ENCODE measurements around the gene ZNF311.
"Not testable (repeated sequence)": the region's sequence is repeated elsewhere in the genome, so short reads cannot be mapped to it uniquely, and the experiment has no call there.

Gene ZNF311

DNA sequence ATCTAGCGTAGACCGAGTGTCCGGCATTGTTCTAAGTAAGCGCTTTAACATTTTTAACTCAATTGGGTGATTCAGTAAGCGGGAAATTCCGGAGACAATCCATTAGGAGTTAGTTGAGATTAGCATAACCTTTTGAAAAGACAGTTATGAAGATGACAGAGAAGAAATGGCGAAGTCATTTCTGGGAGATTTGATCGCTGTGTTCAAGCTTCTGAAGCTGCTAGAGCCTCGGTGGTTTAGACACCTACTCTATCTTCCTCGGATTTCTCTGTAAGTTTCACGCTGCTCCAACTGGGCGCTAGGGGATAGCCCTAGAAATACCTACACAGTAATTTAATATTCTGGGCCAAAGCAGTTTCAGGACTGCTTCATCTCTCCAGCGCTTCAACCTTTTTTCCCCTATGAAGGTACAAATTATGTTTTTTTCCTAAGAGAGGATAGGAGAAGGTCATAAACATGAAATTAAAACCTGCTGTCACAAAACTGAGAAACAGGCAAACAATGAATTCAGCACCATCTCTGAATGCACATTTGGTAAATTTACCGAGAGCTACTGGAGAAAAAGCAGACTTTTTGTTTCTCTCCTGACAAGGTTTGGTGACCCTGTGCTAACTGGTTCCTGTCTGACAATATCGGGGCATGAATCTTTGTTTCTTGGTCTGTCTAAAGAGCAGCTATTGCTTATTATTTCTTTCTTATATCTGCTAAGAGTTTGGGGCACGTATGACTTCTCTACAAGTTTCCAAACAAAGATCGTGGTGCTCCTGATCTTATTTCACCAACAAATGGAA is 22.4 kb downstream of the ZNF311 start:
- no peak for DNase-seq

DNA sequence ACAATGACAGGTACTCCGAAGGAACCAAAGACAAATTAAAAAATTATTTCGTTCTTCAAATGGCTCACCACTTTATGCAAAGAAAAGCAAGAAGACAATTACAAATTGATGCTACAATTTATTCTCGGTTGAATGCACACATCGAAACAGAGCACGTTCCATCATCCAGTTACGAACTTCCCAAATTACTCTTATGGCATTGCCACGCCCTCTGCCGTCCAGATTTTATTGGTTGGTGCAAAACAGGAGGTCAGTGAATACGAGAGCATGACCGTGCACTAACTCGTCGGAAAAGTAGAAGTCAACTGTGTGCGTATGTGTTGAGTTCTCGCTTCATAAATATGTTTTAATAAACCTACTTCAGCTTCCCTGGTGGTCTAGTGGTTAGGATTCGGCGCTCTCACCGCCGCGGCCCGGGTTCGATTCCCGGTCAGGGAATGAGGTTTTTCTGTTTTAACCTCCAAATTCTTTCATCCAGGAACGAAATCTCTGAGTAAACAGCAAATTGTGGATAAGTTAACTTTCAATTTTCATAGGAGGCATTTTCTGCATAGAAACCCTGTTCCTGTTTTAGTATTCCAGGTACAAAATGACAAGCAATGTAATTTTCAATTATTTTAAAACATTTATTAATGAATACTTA is 23.2 kb downstream of the ZNF311 start:
- DNase-seq = peak; percentile 78

DNA sequence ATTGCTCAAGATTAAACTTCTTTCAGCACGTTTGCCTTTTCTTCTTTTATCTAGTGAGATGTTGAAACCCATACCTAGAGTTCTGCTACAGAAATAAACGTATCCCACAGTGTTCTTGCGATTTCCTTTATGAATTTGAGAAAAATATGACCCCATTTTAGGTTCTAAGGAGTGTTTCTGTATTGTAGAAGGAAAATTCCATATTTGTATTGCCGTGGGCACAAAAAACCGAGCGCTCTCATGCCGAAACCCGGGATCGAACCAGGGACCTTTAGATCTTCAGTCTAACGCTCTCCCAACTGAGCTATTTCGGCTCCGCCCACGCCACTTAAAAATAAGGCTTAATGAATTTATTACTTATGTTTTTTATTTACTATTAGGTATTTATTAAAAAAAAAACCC is 23.7 kb downstream of the ZNF311 start:
- peak; percentile 75 for DNase-seq

DNA sequence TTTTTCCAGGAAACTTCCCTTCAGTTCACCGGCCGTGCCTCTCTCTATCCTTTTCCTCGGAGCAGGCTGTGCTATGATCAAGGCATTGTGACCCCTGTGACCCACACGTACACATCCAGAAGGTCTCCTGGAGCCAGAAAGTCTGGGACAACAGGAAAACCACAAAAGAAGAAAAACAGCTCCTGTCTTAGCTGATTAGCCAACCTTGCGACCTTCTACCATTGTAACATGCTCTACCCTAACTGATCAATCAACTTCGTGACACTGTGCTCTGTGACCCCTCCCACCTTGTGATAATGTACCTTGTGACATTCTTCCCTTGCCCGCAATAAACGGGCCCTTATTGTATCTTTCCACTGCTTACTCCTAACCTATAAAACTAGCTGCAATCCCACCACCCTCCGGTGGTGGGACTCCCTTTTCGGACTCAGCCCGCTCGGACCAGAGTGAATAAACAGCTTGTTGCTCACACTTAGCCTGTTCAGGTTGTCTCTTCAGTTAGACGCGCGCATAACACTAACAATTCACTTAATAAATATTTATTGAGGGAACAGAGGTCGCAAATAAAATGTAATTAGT is 24.2 kb downstream of the ZNF311 start:
- peak; percentile 22 for DNase-seq

DNA sequence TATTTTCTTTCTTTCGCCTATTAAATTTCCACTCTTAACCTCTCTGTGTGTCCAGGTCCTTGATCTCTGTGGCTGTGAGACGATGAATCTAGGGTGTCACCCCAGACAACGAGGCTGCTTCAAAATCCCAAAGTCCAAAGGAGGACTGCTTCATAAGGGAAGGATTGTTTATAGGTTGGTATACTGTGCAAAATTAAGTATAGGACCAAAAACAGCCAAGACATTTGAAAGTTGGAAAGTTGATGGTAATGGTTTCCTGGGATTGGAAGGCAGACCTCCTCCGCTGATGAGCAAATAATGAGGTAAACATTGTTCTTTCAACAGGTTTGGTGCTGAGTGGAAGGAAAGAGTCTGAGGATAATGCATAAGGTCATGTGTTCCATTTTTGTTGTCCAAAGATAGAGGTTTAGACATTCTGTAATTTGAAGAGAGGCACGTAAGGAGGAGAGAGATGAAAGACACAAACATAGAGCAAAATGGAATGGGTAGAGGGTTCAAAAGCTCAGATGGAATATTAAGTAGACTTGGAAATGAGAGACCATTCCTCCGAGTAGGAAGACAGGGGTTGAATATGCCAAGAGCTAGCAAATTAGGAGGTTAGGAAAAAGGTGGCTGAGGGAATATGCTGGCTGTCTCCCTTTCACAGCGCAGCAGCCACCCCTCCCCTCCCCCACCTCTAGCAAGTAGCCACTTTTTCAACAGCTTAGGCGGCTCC is 24.8 kb downstream of the ZNF311 start:
- no peak for DNase-seq

DNA sequence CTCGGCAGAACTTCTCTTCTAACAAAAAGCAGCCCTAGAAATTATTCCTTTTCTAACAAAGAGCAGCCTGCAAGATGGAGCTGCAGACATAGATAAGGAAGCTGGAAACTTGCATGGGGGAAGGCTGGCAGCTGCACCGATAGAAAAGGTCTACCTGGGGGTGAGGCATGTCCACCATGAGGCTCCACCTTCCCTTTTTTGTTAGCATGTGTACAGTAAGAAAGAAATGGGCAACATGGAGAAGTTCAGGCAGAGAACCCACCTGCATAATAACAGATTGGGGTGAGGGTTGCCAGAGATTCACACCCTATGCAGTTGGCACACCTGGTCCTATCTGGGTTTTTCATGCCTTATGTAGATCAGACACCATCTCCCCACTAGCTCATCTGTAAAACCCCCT is 25.4 kb downstream of the ZNF311 start:
- no peak for DNase-seq

DNA sequence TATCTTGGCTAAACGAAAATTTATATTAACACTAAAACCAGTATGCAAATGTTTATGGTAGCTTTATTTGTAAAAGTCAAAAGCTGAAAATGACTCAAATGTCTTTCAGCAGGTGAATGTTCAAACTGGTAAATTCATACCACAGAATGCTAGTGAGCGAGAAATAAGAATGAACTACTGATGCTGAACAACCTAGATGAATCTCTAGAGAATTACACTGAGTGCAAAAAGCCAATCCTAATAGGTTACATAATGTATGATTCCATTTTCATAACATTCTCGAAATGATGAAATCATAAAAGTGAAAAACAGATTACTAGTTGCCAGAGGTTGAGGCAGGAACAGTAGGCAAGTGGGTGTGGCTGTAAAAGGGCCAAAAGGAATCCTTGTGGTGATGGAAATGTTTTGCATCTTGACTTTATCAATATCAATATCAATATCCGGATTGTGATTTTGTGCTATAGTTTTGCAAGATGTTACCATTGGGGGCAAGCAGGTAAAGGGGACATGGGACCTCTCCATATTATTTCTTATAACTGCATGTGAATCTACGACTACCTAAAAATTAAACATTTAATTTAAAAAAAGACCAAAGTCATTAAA is 26.1 kb downstream of the ZNF311 start:
- no peak for DNase-seq

DNA sequence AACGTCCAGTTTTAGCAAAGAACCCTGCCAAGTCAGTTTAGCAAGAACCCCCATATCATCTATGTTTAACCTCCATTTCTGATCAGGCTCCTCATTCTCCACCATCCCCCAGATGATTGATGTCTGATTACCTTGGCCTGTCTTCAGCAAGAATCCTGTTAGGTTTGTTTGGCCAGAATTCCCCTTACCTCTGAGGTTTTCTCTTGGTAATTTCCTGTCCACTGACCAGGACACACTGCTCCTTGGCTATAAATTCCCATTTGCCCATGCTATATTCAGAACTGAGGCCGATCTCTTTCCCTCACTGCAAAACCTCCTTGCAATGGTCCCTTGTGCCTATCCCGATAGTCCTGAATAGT is 27.0 kb downstream of the ZNF311 start:
- DNase-seq = no peak

DNA sequence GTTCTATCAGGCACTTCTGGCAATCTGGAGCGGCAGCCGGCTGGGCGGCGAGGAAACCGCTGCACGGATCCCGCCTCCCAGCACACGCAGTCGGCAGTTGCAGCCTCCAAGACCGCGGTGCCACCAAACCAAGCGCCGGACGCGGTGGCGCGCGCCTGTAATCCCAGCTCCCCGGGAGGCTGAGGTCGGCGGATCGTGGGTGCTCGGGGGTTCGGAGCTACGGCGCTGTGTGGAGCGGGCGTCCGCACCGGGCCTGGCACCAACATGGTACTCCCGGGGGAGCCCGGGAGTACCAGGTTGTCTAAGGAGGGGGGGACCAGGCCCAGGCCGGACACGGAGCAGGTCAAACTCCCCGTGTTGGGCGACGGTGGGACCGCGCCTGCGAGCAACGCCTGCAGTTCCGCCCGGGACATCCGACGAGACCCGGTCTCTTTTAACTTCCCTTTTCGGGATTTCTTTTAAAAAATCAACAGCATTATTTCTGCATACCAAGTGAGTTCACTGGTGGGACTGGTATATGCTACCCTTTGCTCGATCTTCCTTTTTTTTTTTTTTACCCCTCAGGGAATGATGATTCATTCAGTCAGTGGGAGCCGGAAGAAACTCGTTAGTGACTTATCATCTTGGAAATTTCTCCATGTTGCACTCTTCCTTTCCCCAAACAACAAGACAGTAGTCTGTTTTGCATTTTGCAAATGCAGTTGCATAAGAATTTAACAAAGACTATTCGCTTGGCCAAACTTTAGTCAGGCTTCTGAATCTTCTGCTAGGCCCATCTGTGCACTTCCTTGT is 27.6 kb downstream of the ZNF311 start:
- DNase-seq = no peak

DNA sequence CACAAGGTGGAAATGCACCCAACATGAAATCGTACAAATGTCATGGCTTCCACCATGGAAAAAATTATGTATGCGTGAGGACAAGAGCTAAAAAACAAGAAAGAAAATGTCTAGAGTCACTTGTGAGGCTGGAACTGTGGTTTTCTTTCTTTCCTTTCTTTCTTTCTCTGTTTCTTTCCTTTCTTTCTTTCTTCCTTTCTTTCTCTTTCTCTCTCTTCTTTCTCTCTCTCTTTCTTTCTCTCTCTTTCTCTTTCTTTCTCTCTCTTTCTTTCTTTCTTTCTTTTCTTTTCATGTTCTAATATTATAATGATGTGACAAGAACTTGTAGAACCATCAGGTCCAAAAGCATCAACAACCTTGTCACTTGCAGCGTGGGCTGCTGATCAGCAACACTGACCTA is 28.4 kb downstream of the ZNF311 start:
- no peak for DNase-seq

DNA sequence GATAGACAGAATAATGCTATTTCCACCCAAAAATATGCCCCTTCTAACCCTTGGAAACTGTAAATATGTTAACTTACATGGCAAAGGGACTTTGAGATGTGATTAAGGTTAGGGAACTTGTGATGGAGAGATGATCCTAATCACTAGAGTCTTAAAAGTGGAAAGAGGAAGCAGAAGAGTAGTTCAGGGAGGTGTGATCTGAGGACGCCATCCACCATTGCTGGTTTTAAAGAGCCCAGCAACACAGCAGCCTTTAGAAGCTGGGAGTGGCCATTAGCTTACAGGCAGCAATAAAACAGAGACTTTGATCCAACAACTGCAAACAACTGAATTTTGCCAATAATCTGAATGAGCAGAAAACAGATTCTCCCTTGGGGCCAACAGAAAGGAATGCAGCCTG is 30.6 kb downstream of the ZNF311 start:
- DNase-seq = no peak

DNA sequence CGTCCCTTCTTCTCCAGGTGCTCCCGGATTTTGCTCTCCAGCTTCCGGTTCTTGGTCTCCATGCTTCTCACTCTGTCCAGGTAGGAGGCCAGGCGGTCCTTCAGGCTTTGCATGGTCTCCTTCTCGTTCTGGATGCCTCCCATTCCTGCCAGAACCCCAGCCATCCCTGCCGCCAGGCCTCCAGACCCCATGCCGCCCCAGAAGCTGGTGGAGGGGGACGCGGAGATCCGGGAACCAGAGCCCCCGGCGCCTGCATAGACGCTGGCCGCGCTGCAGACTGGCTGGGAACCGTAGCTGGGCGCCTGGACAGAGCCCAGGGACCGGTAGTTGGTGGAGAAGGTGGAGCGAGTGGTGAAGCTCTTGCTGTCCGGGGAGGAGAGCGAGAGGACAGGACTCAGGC is 35.1 kb downstream of the ZNF311 start:
- not testable (repeated sequence) for DNase-seq

DNA sequence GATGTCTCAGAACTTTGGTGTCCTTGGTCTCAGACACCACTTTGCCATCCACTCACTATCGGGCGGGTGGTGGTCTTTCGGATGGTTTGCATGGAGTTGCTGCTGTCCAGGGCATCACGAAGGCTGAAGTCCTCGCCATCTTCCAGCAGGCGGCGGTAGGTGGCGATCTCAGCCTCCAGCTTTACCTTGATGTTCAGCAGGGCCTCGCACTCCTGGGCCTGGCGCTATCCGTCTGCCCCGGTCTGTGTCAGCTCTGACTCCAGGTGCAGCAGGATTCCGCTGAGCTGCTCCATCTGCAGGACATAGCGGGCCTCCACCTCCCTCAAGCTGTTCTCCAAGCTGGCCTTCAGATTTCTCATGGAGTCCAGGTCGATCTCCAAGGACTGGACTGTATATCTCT is 36.0 kb downstream of the ZNF311 start:
- no peak for DNase-seq

DNA sequence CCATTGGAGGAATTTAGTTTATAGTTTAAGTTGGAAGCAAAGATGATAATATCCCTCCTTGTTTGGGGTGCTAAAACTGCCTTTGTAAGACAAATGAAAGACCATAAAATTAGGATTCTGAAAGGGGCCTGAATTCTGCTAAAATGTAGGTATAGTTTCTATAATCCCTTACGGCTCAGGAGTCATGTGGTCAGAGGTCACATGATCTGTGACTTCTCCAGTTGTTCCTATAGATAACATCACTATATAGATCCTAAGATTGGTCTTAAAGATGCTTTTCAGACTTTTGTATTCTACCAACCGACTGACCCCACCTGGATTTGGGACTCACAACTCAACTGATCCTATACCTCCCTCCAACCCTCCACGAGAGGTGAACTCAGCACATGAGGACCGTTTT is 36.6 kb downstream of the ZNF311 start:
- DNase-seq = no peak

DNA sequence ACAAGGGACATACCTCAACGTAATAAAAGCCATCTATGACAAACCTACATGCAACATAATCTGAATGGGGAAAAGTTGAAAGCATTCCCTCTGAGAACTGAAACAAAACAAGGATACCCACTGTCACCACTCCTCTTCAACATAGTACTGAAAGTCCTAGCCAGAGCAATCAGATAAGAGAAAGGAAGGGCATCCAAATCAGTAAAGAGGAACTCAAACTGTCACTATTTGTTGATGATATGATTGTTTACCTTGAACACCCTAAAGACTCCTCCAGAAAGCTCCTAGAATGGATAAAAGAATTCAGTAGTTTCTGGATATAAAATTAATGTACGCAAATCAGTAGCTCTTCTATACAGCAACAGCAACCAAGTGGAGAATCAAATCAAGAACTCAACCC is 39.4 kb downstream of the ZNF311 start:
- no peak for DNase-seq

DNA sequence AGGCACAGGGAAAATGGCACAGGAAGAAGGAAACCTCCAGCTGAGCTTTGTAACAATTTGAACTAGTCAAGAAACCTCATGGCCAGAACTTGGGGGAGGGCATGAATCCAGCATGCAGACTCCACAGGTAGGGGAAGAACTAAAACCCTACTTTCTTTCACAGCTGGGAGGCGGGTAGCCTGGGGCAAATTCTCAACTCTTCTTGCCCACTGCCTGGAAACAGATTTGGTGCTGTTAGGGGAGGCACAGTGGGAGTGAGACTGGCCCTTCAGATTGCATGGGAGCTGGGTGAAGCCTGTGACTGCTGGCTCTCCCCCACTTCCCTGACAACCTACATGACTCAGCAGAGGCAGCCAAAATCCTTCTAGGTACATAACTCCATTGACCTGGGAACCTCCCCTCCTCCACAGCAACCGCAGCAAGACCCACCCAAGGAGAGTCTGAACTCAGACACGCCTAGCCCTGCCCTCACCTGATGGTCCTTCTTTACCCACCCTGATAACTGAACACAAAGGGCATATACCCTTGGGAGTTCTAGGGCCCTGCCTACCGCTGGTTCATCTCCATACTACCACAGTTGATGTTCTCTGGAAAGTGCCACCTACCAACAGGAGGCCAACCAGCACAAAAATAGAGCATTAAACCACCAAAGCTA is 44.1 kb downstream of the ZNF311 start:
- no peak for DNase-seq

DNA sequence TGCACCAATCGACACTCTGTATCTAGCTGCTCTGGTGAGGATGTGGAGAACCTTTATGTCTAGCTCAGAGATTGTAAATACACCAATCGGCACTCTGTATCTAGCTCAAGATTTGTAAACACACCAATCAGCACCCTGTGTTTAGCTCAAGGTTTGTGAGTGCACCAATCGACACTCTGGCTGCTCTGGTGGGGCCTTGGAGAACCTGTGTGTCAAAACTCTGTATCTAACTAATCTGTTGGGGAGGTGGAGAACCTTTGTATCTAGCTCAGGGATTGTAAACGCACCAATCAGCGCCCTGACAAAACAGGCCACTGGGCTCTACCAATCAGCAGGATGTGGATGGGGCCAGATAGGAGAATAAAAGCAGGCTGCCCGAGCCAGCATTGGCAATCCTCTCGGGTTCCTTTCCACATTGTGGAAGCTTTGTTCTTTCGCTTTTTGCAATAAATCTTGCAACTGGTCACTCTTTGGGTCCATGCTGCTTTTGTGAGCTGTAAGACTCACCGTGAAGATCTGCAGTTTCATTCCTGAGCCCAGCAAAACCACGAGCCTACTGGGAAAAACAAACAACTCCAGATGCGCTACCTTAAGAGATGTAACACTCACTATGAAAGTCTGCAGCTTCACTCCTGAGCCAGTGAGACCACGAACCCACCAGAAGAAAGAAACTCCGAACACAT is 46.4 kb downstream of the ZNF311 start:
- DNase-seq = not testable (repeated sequence)

DNA sequence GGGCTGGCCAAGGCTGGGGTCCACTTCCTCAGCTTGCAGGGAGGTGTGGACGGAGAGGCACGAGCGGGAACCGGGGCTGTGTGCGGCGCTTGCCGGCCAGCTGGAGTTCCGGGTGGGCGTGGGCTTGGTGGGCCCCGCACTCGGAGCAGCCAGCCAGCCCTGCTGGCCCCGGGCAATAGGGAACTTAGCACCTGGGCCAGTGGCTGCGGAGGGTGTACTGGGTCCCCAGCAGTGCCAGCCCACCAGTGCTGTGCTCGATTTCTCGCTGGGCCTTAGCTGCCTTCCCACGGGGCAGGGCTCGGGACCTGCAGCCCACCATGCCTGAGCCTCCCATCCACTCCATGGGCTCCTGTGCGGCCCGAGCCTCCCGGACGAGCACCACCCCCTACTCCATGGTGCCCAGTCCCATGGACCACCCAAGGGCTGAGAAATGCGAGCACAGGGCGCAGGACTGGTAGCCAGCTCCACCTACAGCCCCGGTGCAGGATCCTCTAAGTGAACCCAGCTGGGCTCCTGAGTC is 47.3 kb downstream of the ZNF311 start:
- not testable (repeated sequence) for DNase-seq

DNA sequence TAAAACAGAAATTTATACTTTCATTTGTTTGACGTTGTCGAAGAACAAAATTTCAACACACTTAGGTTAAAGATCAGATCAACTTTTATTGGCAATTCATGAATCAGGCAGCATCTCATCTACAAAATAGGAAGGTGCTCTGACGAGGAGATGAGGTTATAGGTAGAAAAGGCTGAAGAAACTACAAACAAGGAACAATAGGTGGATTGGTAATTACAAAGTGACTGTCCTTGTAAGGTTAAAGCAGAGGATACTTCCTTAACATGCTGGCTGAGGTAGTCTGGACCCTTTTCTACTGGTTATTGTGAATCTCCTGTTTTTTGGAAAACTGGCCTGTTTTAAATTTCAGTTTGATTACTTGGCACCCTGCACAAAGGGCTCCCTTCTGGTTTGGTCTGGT is 48.8 kb downstream of the ZNF311 start:
- no peak for DNase-seq

DNA sequence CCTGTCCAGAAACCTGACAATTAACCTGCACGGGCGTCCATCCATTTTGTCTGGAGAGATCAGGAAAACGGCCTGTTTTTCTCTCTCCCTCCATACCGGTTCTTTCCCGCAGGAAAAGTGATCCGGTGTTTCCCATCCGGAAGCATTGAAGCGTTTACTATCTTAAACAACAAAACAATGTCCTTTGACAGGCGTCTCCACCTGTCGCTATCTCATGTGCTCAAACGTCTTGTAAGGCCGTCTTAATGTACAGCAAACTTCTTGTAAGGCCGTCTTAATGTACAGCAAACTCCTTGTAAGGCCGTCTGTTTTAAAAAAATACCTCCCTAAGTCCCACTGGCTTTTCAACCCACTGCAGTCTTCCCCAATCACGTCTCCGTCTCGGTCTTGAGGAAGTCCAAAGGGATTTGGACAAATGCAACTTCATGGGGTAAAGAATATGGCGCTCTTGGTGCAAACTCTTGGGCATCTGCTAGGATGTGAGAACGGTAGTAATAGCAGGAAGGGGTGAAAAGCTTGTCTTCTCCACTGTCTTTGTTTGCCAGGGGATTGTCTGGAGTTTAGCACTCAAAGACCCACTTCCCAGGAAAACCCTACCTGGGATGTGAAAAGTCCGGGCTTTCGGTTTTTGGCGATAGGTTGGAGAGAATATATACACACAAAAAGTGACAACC is 51.4 kb downstream of the ZNF311 start:
- no peak for DNase-seq

Data from NCI-H774 (cell line).